Measurements from ENCODE around the gene HPS4.

- TF ChIP-seq POLR2AphosphoS5 (IDR thresholded peaks at IDR 0.05) = no peak
- no peak for TF ChIP-seq CTCF (IDR thresholded peaks at IDR 0.05)
- TF ChIP-seq EP300 (IDR thresholded peaks at IDR 0.05) = no peak
Observed at GRCh38 chr22:26448334-26448733, 35.2 kb downstream of the HPS4 start.

Data from stomach (tissue), 4 donors.